GM12875 (cell line): ENCODE data around the gene SLITRK6.
"Not testable (repeated sequence)": the region's sequence is repeated elsewhere in the genome, so short reads cannot be mapped to it uniquely, and the experiment has no call there.

ENCODE experiments used
- H3K4me3 ChIP-seq: one replicate; pipeline ENCODE4 v1.5.1; 2011; ENCODE audit warnings: low read depth, low read length, control low read depth
- CTCF ChIP-seq: IDR thresholded peaks from 2 replicates; pipeline ENCODE4 v1.5.1; 2011; ENCODE audit warnings: low read depth, mild to moderate bottlenecking, control low read depth, inconsistent platforms, low read length, moderate library complexity, borderline replicate concordance; ENCODE audit not compliant: insufficient read depth

Gene SLITRK6

GRCh38 chr13:85797311-85797710 is 1.9 kb downstream of the SLITRK6 start:
- no peak overlapping the region for H3K4me3 ChIP-seq

DNA sequence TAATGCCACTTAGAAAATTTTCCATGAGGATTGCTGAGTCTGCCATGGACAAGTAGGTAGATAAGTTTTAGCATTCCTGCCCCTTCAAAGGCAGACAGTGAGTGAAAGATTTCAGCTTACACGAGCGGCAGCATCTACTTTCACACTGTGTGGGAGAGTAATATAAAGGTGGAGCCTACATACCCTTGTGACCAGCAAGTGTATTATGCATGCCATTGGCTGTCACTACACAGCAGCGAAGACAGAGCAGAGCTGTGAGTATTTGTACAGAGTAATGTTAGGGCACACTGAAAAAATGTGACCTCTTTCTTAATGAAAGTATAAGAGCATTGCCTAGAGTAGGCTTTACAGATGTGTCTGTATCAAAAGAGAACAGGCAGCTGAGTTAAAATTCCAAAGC is 14.0 kb downstream of the SLITRK6 start:
- TF ChIP-seq CTCF = no peak
- no peak overlapping the region for H3K4me3 ChIP-seq

More at GRCh38 chr13:85797311-85797710, 1.9 kb downstream of the SLITRK6 start:
- TF ChIP-seq CTCF = no peak

DNA sequence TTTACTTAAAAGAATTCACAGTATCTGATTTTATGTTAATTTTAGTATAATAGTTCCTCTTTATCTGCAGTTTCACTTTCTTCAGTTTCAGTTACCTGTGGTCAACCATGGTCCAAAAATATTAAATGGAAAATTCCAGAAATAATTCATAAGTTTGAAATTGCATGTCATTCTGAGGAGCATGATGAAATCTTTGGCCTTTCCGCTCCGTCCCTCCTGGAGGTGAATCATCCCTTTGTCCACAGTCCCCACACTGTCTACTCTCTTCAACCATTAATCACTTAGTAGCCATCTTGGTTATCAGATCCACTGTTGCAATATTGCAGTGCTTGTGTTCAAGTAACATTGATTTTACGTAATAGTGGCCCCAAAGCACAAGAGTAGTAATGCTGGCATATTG is 26.9 kb downstream of the SLITRK6 start:
- no peak for TF ChIP-seq CTCF
- H3K4me3 ChIP-seq = no peak overlapping the region

GRCh38 chr13:85771856-85772255 is 27.4 kb downstream of the SLITRK6 start:
- TF ChIP-seq CTCF = no peak
- no peak overlapping the region for H3K4me3 ChIP-seq

GRCh38 chr13:85768946-85769345 is 30.3 kb downstream of the SLITRK6 start:
- no peak for TF ChIP-seq CTCF
- H3K4me3 ChIP-seq = no peak overlapping the region

DNA sequence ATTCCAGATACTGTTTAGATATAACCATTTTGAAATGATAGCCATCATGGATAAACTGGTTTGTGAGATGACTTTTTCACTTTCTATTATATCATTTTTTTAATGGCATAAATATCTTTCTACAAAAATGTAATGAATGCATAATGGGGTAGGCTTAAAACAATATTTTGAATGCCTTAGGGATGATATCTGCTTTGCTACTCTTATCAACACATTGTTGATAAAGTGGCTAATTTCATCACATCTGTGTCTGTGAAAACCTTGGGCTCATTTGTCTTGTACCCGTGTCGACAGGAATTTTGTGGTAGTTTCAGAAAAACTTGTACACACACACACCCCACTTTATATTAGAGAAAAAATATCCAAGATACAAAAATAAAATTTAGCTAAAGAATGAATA is 44.1 kb downstream of the SLITRK6 start:
- no peak for TF ChIP-seq CTCF
- H3K4me3 ChIP-seq = no peak overlapping the region

- not testable (repeated sequence) for H3K4me3 ChIP-seq
Measured at GRCh38 chr13:85743201-85743770, 55.9 kb downstream of the SLITRK6 start.
